ENCODE measurements around the gene FAM83G.
"Not testable (repeated sequence)": the region's sequence is repeated elsewhere in the genome, so short reads cannot be mapped to it uniquely, and the experiment has no call there.

Gene FAM83G

GRCh38 chr17:18949566-18949965 lies 55.0 kb downstream of the FAM83G start:
- no peak for DNase-seq

- no peak for DNase-seq
Measured at GRCh38 chr17:18948476-18949006, 56.0 kb downstream of the FAM83G start.

GRCh38 chr17:18947866-18948265 lies 56.7 kb downstream of the FAM83G start:
- DNase-seq, result no peak

GRCh38 chr17:18946536-18946935 lies 58.0 kb downstream of the FAM83G start:
- no peak for DNase-seq

GRCh38 chr17:18944646-18945045 lies 59.9 kb downstream of the FAM83G start:
- DNase-seq, result no peak

- DNase-seq, result no peak
Measured at GRCh38 chr17:18938692-18939023, 65.9 kb downstream of the FAM83G start.

- DNase-seq, result no peak
Measured at GRCh38 chr17:18937981-18938691, 66.4 kb downstream of the FAM83G start.

GRCh38 chr17:18933102-18934058 lies 71.2 kb downstream of the FAM83G start:
- no peak for DNase-seq

- DNase-seq, result no peak
Measured at GRCh38 chr17:18932360-18933055, 72.1 kb downstream of the FAM83G start.

GRCh38 chr17:18928628-18929125 lies 75.9 kb downstream of the FAM83G start:
- DNase-seq, result no peak

GRCh38 chr17:18925187-18925586 lies 79.4 kb downstream of the FAM83G start:
- no peak for DNase-seq

- DNase-seq, result not testable (repeated sequence)
Measured at GRCh38 chr17:18922596-18922995, 82.0 kb downstream of the FAM83G start.

- no peak for DNase-seq
Measured at GRCh38 chr17:18921912-18922451, 82.6 kb downstream of the FAM83G start.

- DNase-seq, result no peak
Measured at GRCh38 chr17:18921485-18921884, 83.1 kb downstream of the FAM83G start.

GRCh38 chr17:18920911-18921441 lies 83.6 kb downstream of the FAM83G start:
- DNase-seq, result no peak

GRCh38 chr17:18919963-18920362 lies 84.6 kb downstream of the FAM83G start:
- DNase-seq, result no peak

Data from stimulated activated CD4-positive, alpha-beta T cell treated with anti-CD3 and anti-CD28 coated beads, Interleukin-12 subunit alpha, Interleukin-12 subunit beta, amount 100 ng/mL, for 4 hours (primary cell).